ENCODE results near the gene TNNI2.
A peak's percentile ranks its signal among the peaks of the same experiment; 100 is the strongest.
"Not testable (repeated sequence)": the region's sequence is repeated elsewhere in the genome, so short reads cannot be mapped to it uniquely, and the experiment has no call there.

TNNI2 gene

GRCh38 chr11:1875851-1876301, 37.1 kb downstream of the TNNI2 start:
- not testable (repeated sequence) for DNase-seq

- peak in 1 of 2 experiments; percentile 67 for DNase-seq
These were observed 37.7 kb downstream of the TNNI2 start for GRCh38 chr11:1876361-1877063.

- no peak for DNase-seq
These were observed 38.7 kb downstream of the TNNI2 start for GRCh38 chr11:1877211-1878136.

- no peak for DNase-seq
These were observed 39.6 kb downstream of the TNNI2 start for GRCh38 chr11:1878137-1879031.

- DNase-seq = no peak
These were observed 40.7 kb downstream of the TNNI2 start for GRCh38 chr11:1879342-1879940.

- DNase-seq = no peak
These were observed 41.4 kb downstream of the TNNI2 start for GRCh38 chr11:1879941-1880720.

GRCh38 chr11:1880746-1881441, 42.1 kb downstream of the TNNI2 start:
- DNase-seq = no peak

GRCh38 chr11:1881442-1882264, 42.9 kb downstream of the TNNI2 start:
- DNase-seq = no peak

GRCh38 chr11:1882265-1883238, 43.8 kb downstream of the TNNI2 start:
- peak; percentile 46 to 93 for DNase-seq

GRCh38 chr11:1883346-1884302, 44.8 kb downstream of the TNNI2 start:
- no peak for DNase-seq

GRCh38 chr11:1884303-1884700, 45.5 kb downstream of the TNNI2 start:
- DNase-seq = no peak

GRCh38 chr11:1886551-1886950, 47.8 kb downstream of the TNNI2 start:
- not testable (repeated sequence) for DNase-seq

- DNase-seq = no peak
These were observed 48.9 kb downstream of the TNNI2 start for GRCh38 chr11:1887451-1888346.

GRCh38 chr11:1888347-1888753, 49.6 kb downstream of the TNNI2 start:
- DNase-seq = no peak

- no peak for DNase-seq
These were observed 50.0 kb downstream of the TNNI2 start for GRCh38 chr11:1888811-1889210.

- DNase-seq = no peak
These were observed 50.6 kb downstream of the TNNI2 start for GRCh38 chr11:1889224-1889930.

Data from NCI-H526 (cell line).